K562 (cell line): ENCODE results near the gene NAGLU. TPM values are rescaled to one million over a fixed set of nuclear protein-coding genes. Genes with fewer than 3 reads are reported as not detected.
A peak's percentile ranks its signal among the peaks of the same experiment; 100 is the strongest.

ENCODE experiments used
- ARID1B ChIP-seq: fragments of 450-650 bp; IDR thresholded peaks from 2 replicates; pipeline ENCODE4 v1.6.1; 2016; ENCODE audit warnings: antibody characterized with exemption, mild to moderate bottlenecking, inconsistent platforms
- BMI1 ChIP-seq: fragments of 150-350 bp; IDR thresholded peaks from 2 replicates; pipeline ENCODE4 v1.6.1; 2014; ENCODE audit warnings: low read length
- CREB3 ChIP-seq: fragments of 450-650 bp; conservative IDR thresholded peaks from 2 replicates; pipeline ENCODE4 v1.6.1; 2016; ENCODE audit warnings: missing genetic modification characterization, low read depth, mild to moderate bottlenecking, missing compliant biosample characterization, moderate library complexity
- E2F6 ChIP-seq, 2 experiments: IDR thresholded peaks; 2 replicates each; pipeline ENCODE4 v1.6.1; 2011; ENCODE audit warnings: borderline replicate concordance in 1 of 2, control low read depth in 1 of 2, low read depth in 1 of 2, low read length in 1 of 2, mild to moderate bottlenecking in 1 of 2, mixed read lengths in 1 of 2, moderate library complexity in 1 of 2; ENCODE audit not compliant: insufficient read depth in 1 of 2, insufficient read length in 1 of 2, poor library complexity in 1 of 2, severe bottlenecking in 1 of 2; ENCODE audit errors: extremely low read depth in 1 of 2
- ELF4 ChIP-seq: fragments of 450-650 bp; formaldehyde crosslinking; IDR thresholded peaks from 2 replicates; pipeline ENCODE4 v1.4.0; 2022; ENCODE audit warnings: missing genetic modification characterization
- FOXO4 ChIP-seq: fragments of 450-650 bp; formaldehyde crosslinking; IDR thresholded peaks from 2 replicates; pipeline ENCODE4 v1.4.0; 2020; ENCODE audit warnings: mild to moderate bottlenecking, moderate library complexity
- HNRNPL ChIP-seq: fragments of 200-400 bp; formaldehyde crosslinking; IDR thresholded peaks from 2 replicates; pipeline ENCODE4 v1.6.1; 2017; ENCODE audit warnings: low read depth, mild to moderate bottlenecking, low read length
- MNT ChIP-seq, 2 experiments: fragments of 450-650 bp; conservative IDR thresholded peaks; 2 replicates each; pipeline ENCODE4 v1.6.1; 2017; ENCODE audit warnings: mild to moderate bottlenecking in 2 of 2, moderate library complexity in 2 of 2
- NR0B1 ChIP-seq: fragments of 450-650 bp; IDR thresholded peaks from one replicate; pipeline ENCODE4 v1.6.1; 2018; ENCODE audit warnings: mild to moderate bottlenecking, moderate library complexity; ENCODE audit not compliant: partially characterized antibody
- NR2F6 ChIP-seq: fragments of 450-650 bp; formaldehyde crosslinking; IDR thresholded peaks from 2 replicates; pipeline ENCODE4 v1.4.0; 2020; ENCODE audit warnings: mild to moderate bottlenecking
- NRF1 ChIP-seq, 2 experiments: fragments of 450-650 bp; IDR thresholded peaks in 1 of 2; conservative IDR thresholded peaks in 1 of 2; 2 replicates each; pipeline ENCODE4 v1.6.1; 2014; ENCODE audit warnings: mild to moderate bottlenecking in 2 of 2
- SAFB ChIP-seq: fragments of 200-400 bp; formaldehyde crosslinking; IDR thresholded peaks from 2 replicates; pipeline ENCODE4 v1.6.1; 2017; ENCODE audit warnings: low read depth, low read length, borderline replicate concordance
- TFAP4 ChIP-seq: sonication (generic); formaldehyde crosslinking; IDR thresholded peaks from 2 replicates; pipeline ENCODE4 v1.8.0; 2022; ENCODE audit warnings: missing genetic modification reagents, mild to moderate bottlenecking, moderate library complexity, borderline replicate concordance
- ZFX ChIP-seq: sonication (generic); formaldehyde crosslinking; IDR thresholded peaks from 2 replicates; pipeline ENCODE4 v1.8.0; 2022; ENCODE audit warnings: mild to moderate bottlenecking, missing genetic modification reagents, moderate library complexity
- ZNF23 ChIP-seq: fragments of 250-450 bp; sonication (Bioruptor Pico); IDR thresholded peaks from 2 replicates; pipeline ENCODE4 v1.4.0; 2020; ENCODE audit warnings: mild to moderate bottlenecking
- ZNF347 ChIP-seq: fragments of 450-650 bp; formaldehyde crosslinking; IDR thresholded peaks from 2 replicates; pipeline ENCODE4 v1.4.0; 2020; ENCODE audit warnings: low read depth, mild to moderate bottlenecking, moderate library complexity
- ZNF431 ChIP-seq: sonication (generic); formaldehyde crosslinking; IDR thresholded peaks from 2 replicates; pipeline ENCODE4 v1.8.0; 2022; ENCODE audit warnings: mild to moderate bottlenecking, missing genetic modification reagents
- polyA plus RNA-seq, 8 experiments: library from polyadenylated mRNA; depleted of rRNA in 4 of 8; stranded (reverse) in 5 of 8; unstranded in 3 of 8; fragments of >200 nt; fragmentation: Nextera tagmentation in 2 of 8; fragmentation: Illumina TruSeq in 1 of 8; extraction: Ambion mirVana in 2 of 8; extraction: Trizol in 1 of 8; gene quantifications; 2 replicates each; pipeline versions ENCODE4 v1.2.1 to v1.2.3, GENCODE V29; 2011 to 2014; ENCODE audit warnings: inconsistent platforms in 1 of 8, missing spikeins in 1 of 8
- total RNA-seq, 7 experiments: library from RNA; depleted of rRNA in 6 of 7; stranded (reverse); fragments of >200 nt in 6 of 7; fragmentation: Illumina TruSeq in 2 of 7; extraction: Trizol in 2 of 7; gene quantifications; 2 replicates each; pipeline versions ENCODE4 v1.2.1 to v1.2.3, GENCODE V29; 2011 to 2021; ENCODE audit warnings: low replicate concordance in 1 of 7

NAGLU gene
- total and polyA plus RNA-seq, 9 of the 15 experiments (the other 6 are each of a cell fraction or from before 2014, with no cell fraction given) = 0.04 to 21.5 (median 8.5) TPM

GRCh38 chr17:42554250-42555121 is 18.4 kb downstream of the NAGLU start (continued):
- TF ChIP-seq NR0B1 (no peak), ZNF23 (CRISPR knock-in tag) (no peak), HNRNPL (no peak), ELF4 (0 out of 2 replicates have a peak, but pooled peaks have one; percentile 7), MNT (conservative IDR thresholded peaks at IDR 0.05) (peak in 1 of 2 experiments; percentile 71; a peak in 1 of 4 replicates), ZFX (CRISPR knock-in tag) (peak; percentile 96), ARID1B (no peak), ZNF431 (0 out of 2 replicates have a peak, but pooled peaks have one; percentile 47), NR2F6 (no peak), SAFB (no peak), NRF1 (conservative IDR thresholded peaks at IDR 0.05 in 1 of 2, IDR thresholded peaks at IDR 0.05 in 1 of 2) (peak; percentile 79 to 85), CREB3 (tag) (no peak), BMI1 (no peak), TFAP4 (peak; percentile 76; the same call in 1 of the 2 replicates), E2F6 (IDR thresholded peaks at IDR 0.05; ENCODE audit: borderline replicate concordance in 1 of 2, extremely low read depth in 1 of 2, insufficient read depth in 1 of 2, insufficient read length in 1 of 2, low read depth in 1 of 2, low read length in 1 of 2, poor library complexity in 1 of 2, severe bottlenecking in 1 of 2) (peak; percentile 32 to 59), ZNF347 (no peak), FOXO4 (CRISPR knock-in tag) (no peak)
